ENCODE data around the gene TUSC2. TPM values are rescaled to one million over a fixed set of nuclear protein-coding genes. Genes with fewer than 3 reads are reported as not detected.
A peak's percentile ranks its signal among the peaks of the same experiment; 100 is the strongest.

The TUSC2 gene
- total RNA-seq, 1 experiment from 2014 or later: 34.0 TPM

DNA sequence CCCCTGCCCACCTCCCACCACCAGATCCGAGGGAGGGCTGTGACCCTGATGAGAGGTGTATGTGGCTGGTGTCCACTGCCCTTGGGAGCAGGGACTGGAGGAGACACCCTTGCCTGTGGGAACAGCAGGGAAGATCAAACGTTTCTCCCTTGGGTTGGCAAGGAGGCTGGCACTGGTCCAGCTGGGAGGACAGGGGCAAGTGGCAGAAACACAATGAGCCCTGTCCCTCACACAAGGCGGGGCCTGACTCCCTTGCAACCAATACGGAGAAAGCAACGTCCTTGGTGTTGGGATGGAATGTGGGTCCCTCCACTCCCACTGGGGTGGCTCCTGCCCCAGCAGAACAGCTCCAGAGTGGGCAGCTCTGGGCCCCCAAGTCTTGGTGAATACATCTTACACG lies 10.7 kb downstream of the TUSC2 start:
- peaks cover 51% of the 10 kb centered on the region for H3K79me2 ChIP-seq (ENCODE audit: insufficient read depth, low read length)
- peak; percentile 31 for ATAC-seq
- CTCF ChIA-PET: interaction anchor here (0.9 to 1.6 kb wide), 5 partner anchors 14 to 122 kb away, joined by 3 to 5 read pairs (median 3); partner anchors contain the start of genes HYAL1, HYAL3 and NAA80
- no TSS peak for BruUV-seq (replicated peaks)
- RAD21 ChIA-PET (ENCODE audit: low non-redundant PET in 1 of 2, low total read pairs in 2 of 2, uncharacterized antibody in 2 of 2, unreplicated experiment in 2 of 2): interaction anchor here (0.8 to 1.5 kb wide), 3 partner anchors 18 to 20 kb away, joined by 3 to 4 read pairs (median 3); partner anchors contain the start of genes HYAL3 (in 2 of the 2) and NAA80 (in 2 of the 2)
- H3K9ac ChIP-seq (ENCODE audit: low read length): peak overlapping the region; percentile 65
- peaks cover 59 to 88% of the 10 kb centered on the region in 2 experiments for H3K4me1 ChIP-seq (ENCODE audit: control insufficient read depth in 1 of 2, insufficient read depth in 2 of 2, low read length in 2 of 2)
- H2AFZ ChIP-seq (ENCODE audit: low read depth, low read length, poor library complexity, severe bottlenecking): no peak overlapping the region
- no peaks in the 10 kb centered on the region for H3K9me2 ChIP-seq (ENCODE audit: insufficient read depth)
- H3K4me2 ChIP-seq (ENCODE audit: low read length): peak overlapping the region; percentile 92
- H3K27me3 ChIP-seq (ENCODE audit: insufficient read depth, low read length): no peaks in the 10 kb centered on the region
- H3K9me3 ChIP-seq (ENCODE audit: control insufficient read depth in 1 of 2, insufficient read depth in 1 of 2, low read depth in 1 of 2, low read length in 2 of 2): no peaks in the 10 kb centered on the region
- H3K4me3 ChIP-seq (replicated peaks in 1 of 2; ENCODE audit: low read depth in 1 of 2, low read length in 2 of 2): peak overlapping the region; percentile 8 to 46
- peak overlapping the region; percentile 98 for H3K27ac ChIP-seq (ENCODE audit: low read depth, low read length)
- TF ChIP-seq EZH2phosphoT487 (IDR thresholded peaks at IDR 0.05; ENCODE audit: borderline replicate concordance) (no peak), TCF7L2 (IDR thresholded peaks at IDR 0.05; ENCODE audit: borderline replicate concordance, extremely low read depth, insufficient read depth, insufficient read length) (peak; percentile 84)
- TF ChIP-seq, protein P1, sequence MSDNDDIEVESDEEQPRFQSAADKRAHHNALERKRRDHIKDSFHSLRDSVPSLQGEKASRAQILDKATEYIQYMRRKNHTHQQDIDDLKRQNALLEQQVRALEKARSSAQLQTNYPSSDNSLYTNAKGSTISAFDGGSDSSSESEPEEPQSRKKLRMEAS (IDR thresholded peaks at IDR 0.05): no peak
- DNase-seq (ENCODE audit: low read depth, low spot score): peak; percentile 58
- peaks cover 2 to 17% of the 10 kb centered on the region in 2 experiments; a peak in 1 of 4 replicates for H3K36me3 ChIP-seq (ENCODE audit: control insufficient read depth in 1 of 2, insufficient read depth in 2 of 2, low read length in 2 of 2)
- intact Hi-C loops (cut with micrococcal nuclease): no loop called here
- POLR2A ChIA-PET: interaction anchor here (0.9 to 1.2 kb wide), 7 partner anchors 11 to 38 kb away, joined by 3 to 8 read pairs (median 4); partner anchors contain the start of genes HYAL1, HYAL3, IFRD2 and NAA80
- no peaks in the 10 kb centered on the region for H4K20me1 ChIP-seq (ENCODE audit: insufficient read depth)

DNA sequence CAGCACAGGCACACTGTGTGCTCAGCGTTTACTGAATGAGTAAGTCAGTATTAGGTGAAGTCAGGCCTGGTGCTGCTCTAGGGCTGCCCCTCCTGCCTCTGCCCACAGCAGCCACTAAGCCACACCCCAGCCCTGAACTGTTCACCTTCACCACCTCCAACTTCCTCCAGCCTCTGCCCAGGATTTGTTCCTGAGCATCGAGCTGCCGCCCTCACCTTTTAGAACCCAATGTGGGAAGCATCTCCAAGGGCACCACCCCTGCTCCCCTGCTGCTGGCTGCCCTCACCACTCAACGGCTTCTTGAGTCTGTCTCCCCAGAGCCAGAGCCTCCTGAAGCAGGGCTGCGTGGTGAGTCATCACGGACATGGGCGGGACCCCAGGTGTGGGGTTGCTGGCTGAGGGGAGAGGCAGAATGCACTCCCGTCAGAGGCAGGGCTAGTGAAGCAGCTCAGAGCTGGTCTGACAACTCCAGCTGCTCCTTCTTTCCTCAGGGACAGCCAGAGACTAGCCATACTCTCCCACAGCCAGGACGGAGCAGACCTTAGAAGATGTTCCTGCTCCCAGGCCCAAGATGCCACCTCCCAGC lies 11.3 kb downstream of the TUSC2 start:
- ChIA-PET CTCF (interaction anchor here (0.9 to 1.6 kb wide), 5 partner anchors 14 to 122 kb away, joined by 3 to 5 read pairs (median 3); partner anchors contain the start of genes HYAL1, HYAL3 and NAA80), RAD21 (ENCODE audit: low non-redundant PET in 1 of 2, low total read pairs in 2 of 2, uncharacterized antibody in 2 of 2, unreplicated experiment in 2 of 2) (interaction anchor here in 1 of 2 experiments (0.9 kb wide), 1 partner anchor 17 kb away, joined by 3 read pairs; the partner anchor contains the start of genes HYAL3 and NAA80), POLR2A (interaction anchor here (0.9 to 2.1 kb wide), 8 partner anchors 11 to 37 kb away, joined by 3 to 8 read pairs (median 4); partner anchors contain the start of genes HYAL1, HYAL3, IFRD2 and NAA80)
- no peak for TF ChIP-seq SP1 (IDR thresholded peaks at IDR 0.05; ENCODE audit: low read depth)
- peak; percentile 84 for TF ChIP-seq POLR2AphosphoS5 (IDR thresholded peaks at IDR 0.05; ENCODE audit: low read depth, low read length)
- H3K27ac ChIP-seq (ENCODE audit: low read depth, low read length): peak overlapping the region; percentile 98
- H3K9me2 ChIP-seq (ENCODE audit: insufficient read depth): no peaks in the 10 kb centered on the region
- peaks cover 2 to 17% of the 10 kb centered on the region in 2 experiments; a peak in 1 of 4 replicates for H3K36me3 ChIP-seq (ENCODE audit: control insufficient read depth in 1 of 2, insufficient read depth in 2 of 2, low read length in 2 of 2)
- DNase-seq (ENCODE audit: low read depth, low spot score): peak; percentile 93
- BruUV-seq (replicated peaks): no TSS peak
- peak; percentile 78 for ATAC-seq
- no peak overlapping the region for H2AFZ ChIP-seq (ENCODE audit: low read depth, low read length, poor library complexity, severe bottlenecking)
- no peaks in the 10 kb centered on the region for H3K9me3 ChIP-seq (ENCODE audit: control insufficient read depth in 1 of 2, insufficient read depth in 1 of 2, low read depth in 1 of 2, low read length in 2 of 2)
- peak overlapping the region; percentile 65 for H3K9ac ChIP-seq (ENCODE audit: low read length)
- peaks cover 54 to 82% of the 10 kb centered on the region in 2 experiments for H3K4me1 ChIP-seq (ENCODE audit: control insufficient read depth in 1 of 2, insufficient read depth in 2 of 2, low read length in 2 of 2)
- intact Hi-C loops (cut with micrococcal nuclease): no loop called here
- H3K79me2 ChIP-seq (ENCODE audit: insufficient read depth, low read length): peaks cover 51% of the 10 kb centered on the region
- H3K27me3 ChIP-seq (ENCODE audit: insufficient read depth, low read length): no peaks in the 10 kb centered on the region
- H3K4me2 ChIP-seq (ENCODE audit: low read length): peak overlapping the region; percentile 92
- no peaks in the 10 kb centered on the region for H4K20me1 ChIP-seq (ENCODE audit: insufficient read depth)
- H3K4me3 ChIP-seq (replicated peaks in 1 of 2; ENCODE audit: low read depth in 1 of 2, low read length in 2 of 2): peak overlapping the region; percentile 10 to 46
